Activated B cell treated with CpG ODN at 0.5 μM for 24 hours (primary cell): ENCODE data around the gene MZT1. TPM values are rescaled to one million over a fixed set of nuclear protein-coding genes. Genes with fewer than 3 reads are reported as not detected.

Source experiments
- ATAC-seq: fragments of 200-7000 bp; cut with Tn5 transposase; one replicate; pipeline ENCODE4 v1.10.0; 2021; ENCODE audit warnings: low read depth, mild to moderate bottlenecking, moderate library complexity
- CTCF ChIA-PET: fragments of 350-600 bp; sonication (Branson Sonifier 250); formaldehyde crosslinking; loops from one replicate; lab custom pipeline; 2021; ENCODE audit warnings: antibody characterized with exemption; lab: Charles Lee
- POLR2A ChIA-PET: fragments of 350-600 bp; sonication (Branson Sonifier 250); formaldehyde crosslinking; loops from one replicate; lab custom pipeline; 2021; ENCODE audit warnings: antibody characterized with exemption; lab: Charles Lee
- DNase-seq: peaks from one replicate; pipeline ENCODE4 v3.0.0; 2022
- H3K27ac Mint-ChIP-seq: one replicate; pipeline ENCODE4 v1.8.0; 2020; ENCODE audit warnings: mixed read lengths
- H3K27me3 Mint-ChIP-seq: one replicate; pipeline ENCODE4 v1.8.0; 2021; ENCODE audit warnings: mixed read lengths
- H3K36me3 Mint-ChIP-seq: one replicate; pipeline ENCODE4 v1.8.0; 2021; ENCODE audit warnings: low read depth, mixed read lengths
- H3K4me1 Mint-ChIP-seq: one replicate; pipeline ENCODE4 v1.8.0; 2021; ENCODE audit warnings: mixed read lengths
- H3K4me3 Mint-ChIP-seq: one replicate; pipeline ENCODE4 v1.8.0; 2020; ENCODE audit warnings: mild to moderate bottlenecking, mixed read lengths
- H3K9me3 Mint-ChIP-seq: one replicate; pipeline ENCODE4 v1.8.0; 2020; ENCODE audit warnings: mixed read lengths
- CTCF ChIP-seq: fragments of 200-600 bp; IDR thresholded peaks from one replicate; pipeline ENCODE4 v1.8.0; 2022; ENCODE audit warnings: antibody characterized with exemption, mild to moderate bottlenecking
- intact Hi-C: fragments of 100-400 bp; cut with micrococcal nuclease; formaldehyde crosslinking; loops from one replicate; pipeline ENCODE4 v1.15.1; 2024
- total RNA-seq: library from RNA; stranded (reverse); gene quantifications from 2 replicates; pipeline ENCODE4 v1.2.3, GENCODE V29; 2022

MZT1 gene
- total RNA-seq, 1 donor from 2014 or later: 6.5 TPM

GRCh38 chr13:72700509-72700908 is 26.9 kb downstream of the MZT1 start:
- H3K36me3 Mint-ChIP-seq: peaks cover 1% of the 10 kb centered on the region
- ATAC-seq: no peak
- no peaks in the 10 kb centered on the region for H3K27me3 Mint-ChIP-seq
- H3K4me3 Mint-ChIP-seq: no peak overlapping the region
- H3K27ac Mint-ChIP-seq: no peak overlapping the region
- POLR2A ChIA-PET: no interaction called here
- CTCF ChIA-PET: no interaction called here
- DNase-seq: no peak
- H3K4me1 Mint-ChIP-seq: no peaks in the 10 kb centered on the region
- TF ChIP-seq CTCF: no peak
- intact Hi-C loops: no loop called here
- H3K9me3 Mint-ChIP-seq: no peaks in the 10 kb centered on the region

- no peaks in the 10 kb centered on the region for H3K9me3 Mint-ChIP-seq
- POLR2A ChIA-PET: no interaction called here
- H3K36me3 Mint-ChIP-seq: no peaks in the 10 kb centered on the region
- ATAC-seq: no peak
- H3K27me3 Mint-ChIP-seq: no peaks in the 10 kb centered on the region
- no peak overlapping the region for H3K4me3 Mint-ChIP-seq
- intact Hi-C loops: no loop called here
- no peak overlapping the region for H3K27ac Mint-ChIP-seq
- CTCF ChIA-PET: no interaction called here
- DNase-seq: no peak
- no peak for TF ChIP-seq CTCF
- no peaks in the 10 kb centered on the region for H3K4me1 Mint-ChIP-seq
Measured at GRCh38 chr13:72698164-72698563, 29.3 kb downstream of the MZT1 start.

GRCh38 chr13:72696579-72696978 is 30.9 kb downstream of the MZT1 start:
- Mint-ChIP-seq H3K9me3 (peaks cover 4% of the 10 kb centered on the region), H3K4me1 (no peaks in the 10 kb centered on the region), H3K27me3 (no peaks in the 10 kb centered on the region), H3K27ac (no peak overlapping the region), H3K4me3 (no peak overlapping the region), H3K36me3 (no peaks in the 10 kb centered on the region)
- DNase-seq (no peak), ATAC-seq (no peak)
- no peak for TF ChIP-seq CTCF
- CTCF ChIA-PET: no interaction called here
- intact Hi-C loops: no loop called here
- POLR2A ChIA-PET: no interaction called here

- TF ChIP-seq CTCF: no peak
- H3K36me3 Mint-ChIP-seq: no peaks in the 10 kb centered on the region
- no peak overlapping the region for H3K27ac Mint-ChIP-seq
- H3K27me3 Mint-ChIP-seq: no peaks in the 10 kb centered on the region
- intact Hi-C loops: no loop called here
- H3K9me3 Mint-ChIP-seq: peaks cover 4% of the 10 kb centered on the region
- DNase-seq: no peak
- no peaks in the 10 kb centered on the region for H3K4me1 Mint-ChIP-seq
- H3K4me3 Mint-ChIP-seq: no peak overlapping the region
- POLR2A ChIA-PET: no interaction called here
- no peak for ATAC-seq
- CTCF ChIA-PET: no interaction called here
Measured at GRCh38 chr13:72694314-72694713, 33.1 kb downstream of the MZT1 start.

- intact Hi-C loops: no loop called here
Measured at GRCh38 chr13:72693832-72694231, 33.6 kb downstream of the MZT1 start.

More at GRCh38 chr13:72693832-72694231, 33.6 kb downstream of the MZT1 start:
- POLR2A ChIA-PET: no interaction called here
- Mint-ChIP-seq H3K9me3 (peaks cover 4% of the 10 kb centered on the region), H3K4me1 (no peaks in the 10 kb centered on the region), H3K36me3 (no peaks in the 10 kb centered on the region), H3K27me3 (peaks cover under 1% of the 10 kb centered on the region), H3K4me3 (no peak overlapping the region), H3K27ac (no peak overlapping the region)
- CTCF ChIA-PET: no interaction called here
- ATAC-seq: no peak
- DNase-seq: no peak
- no peak for TF ChIP-seq CTCF
